ENCODE data around the gene VEPH1.

The VEPH1 gene

DNA sequence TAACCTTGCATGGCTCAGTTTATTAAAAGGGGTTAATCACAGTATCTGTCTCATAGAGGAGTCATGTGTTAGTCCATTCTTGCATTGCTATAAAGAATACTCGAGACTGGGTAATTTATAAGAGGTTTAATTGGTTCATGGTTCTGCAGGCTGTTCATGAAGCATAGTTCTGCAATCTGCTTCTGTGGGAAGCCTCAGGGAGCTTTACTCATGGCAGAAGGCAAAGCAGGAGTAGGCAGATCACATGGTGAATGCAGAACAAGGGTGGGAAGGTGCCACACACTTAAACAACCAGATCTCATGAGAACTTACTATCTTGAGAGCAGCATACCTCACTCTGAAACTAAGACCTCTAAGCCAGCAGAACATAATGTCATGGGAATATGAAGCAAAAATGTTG lies 108.8 kb downstream of the VEPH1 start:
- Histone ChIP-seq H3K4me1 (ENCODE audit: control insufficient read depth, low read depth, low read length) (no peaks in the 10 kb centered on the region), H3K27me3 (ENCODE audit: control insufficient read depth, insufficient read depth, low read length) (no peaks in the 10 kb centered on the region), H3K9me3 (ENCODE audit: control insufficient read depth, low read depth, low read length) (no peaks in the 10 kb centered on the region), H3K9ac (ENCODE audit: low read length) (no peak overlapping the region), H3K36me3 (ENCODE audit: control insufficient read depth, low read depth, low read length) (no peaks in the 10 kb centered on the region), H3K4me3 (ENCODE audit: low read length) (no peak overlapping the region), H3K27ac (ENCODE audit: low read length) (no peak overlapping the region)

DNA sequence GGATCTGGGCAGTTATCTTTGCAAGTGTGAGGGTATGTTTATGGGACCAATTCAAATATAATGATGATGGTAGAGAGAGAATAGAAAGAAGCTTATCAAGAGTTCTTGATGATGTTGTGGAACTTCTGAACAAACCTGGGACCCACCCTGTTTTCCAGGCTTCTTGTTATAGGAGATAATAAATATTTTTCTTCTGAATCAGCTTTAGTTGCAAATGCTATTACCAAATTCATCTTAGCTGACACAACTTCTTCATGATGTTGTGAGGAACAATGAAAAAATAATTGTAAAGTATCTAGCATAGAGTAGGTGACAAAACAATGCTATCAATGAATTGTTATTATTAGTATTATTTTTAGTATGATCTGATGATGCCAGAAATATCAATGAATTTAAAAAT lies 110.1 kb downstream of the VEPH1 start:
- Histone ChIP-seq H3K9ac (ENCODE audit: low read length) (no peak overlapping the region), H3K9me3 (ENCODE audit: control insufficient read depth, low read depth, low read length) (no peaks in the 10 kb centered on the region), H3K4me3 (ENCODE audit: low read length) (no peak overlapping the region), H3K4me1 (ENCODE audit: control insufficient read depth, low read depth, low read length) (no peaks in the 10 kb centered on the region), H3K27ac (ENCODE audit: low read length) (no peak overlapping the region), H3K36me3 (ENCODE audit: control insufficient read depth, low read depth, low read length) (no peaks in the 10 kb centered on the region), H3K27me3 (ENCODE audit: control insufficient read depth, insufficient read depth, low read length) (no peaks in the 10 kb centered on the region)

DNA sequence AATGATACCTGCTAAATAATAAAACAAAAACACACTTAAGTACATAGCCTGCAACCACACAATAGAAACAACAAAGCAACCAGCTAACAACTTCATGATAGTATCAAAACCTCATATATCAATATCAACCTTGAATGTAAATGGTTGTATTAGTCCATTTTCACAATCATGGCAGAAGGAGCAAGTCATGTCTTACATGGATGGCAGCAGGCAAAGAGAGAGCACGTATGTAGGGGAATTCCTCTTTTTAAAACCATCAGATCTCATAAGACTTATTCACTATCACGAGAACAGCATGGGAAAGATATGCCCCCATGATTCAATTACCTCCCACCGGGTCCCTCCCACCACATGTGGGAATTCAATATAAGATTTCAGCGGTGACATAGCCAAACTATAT lies 111.1 kb downstream of the VEPH1 start:
- Histone ChIP-seq H3K9me3 (ENCODE audit: control insufficient read depth, low read depth, low read length) (no peaks in the 10 kb centered on the region), H3K4me3 (ENCODE audit: low read length) (no peak overlapping the region), H3K36me3 (ENCODE audit: control insufficient read depth, low read depth, low read length) (no peaks in the 10 kb centered on the region), H3K27ac (ENCODE audit: low read length) (no peak overlapping the region), H3K27me3 (ENCODE audit: control insufficient read depth, insufficient read depth, low read length) (no peaks in the 10 kb centered on the region), H3K9ac (ENCODE audit: low read length) (no peak overlapping the region), H3K4me1 (ENCODE audit: control insufficient read depth, low read depth, low read length) (no peaks in the 10 kb centered on the region)

DNA sequence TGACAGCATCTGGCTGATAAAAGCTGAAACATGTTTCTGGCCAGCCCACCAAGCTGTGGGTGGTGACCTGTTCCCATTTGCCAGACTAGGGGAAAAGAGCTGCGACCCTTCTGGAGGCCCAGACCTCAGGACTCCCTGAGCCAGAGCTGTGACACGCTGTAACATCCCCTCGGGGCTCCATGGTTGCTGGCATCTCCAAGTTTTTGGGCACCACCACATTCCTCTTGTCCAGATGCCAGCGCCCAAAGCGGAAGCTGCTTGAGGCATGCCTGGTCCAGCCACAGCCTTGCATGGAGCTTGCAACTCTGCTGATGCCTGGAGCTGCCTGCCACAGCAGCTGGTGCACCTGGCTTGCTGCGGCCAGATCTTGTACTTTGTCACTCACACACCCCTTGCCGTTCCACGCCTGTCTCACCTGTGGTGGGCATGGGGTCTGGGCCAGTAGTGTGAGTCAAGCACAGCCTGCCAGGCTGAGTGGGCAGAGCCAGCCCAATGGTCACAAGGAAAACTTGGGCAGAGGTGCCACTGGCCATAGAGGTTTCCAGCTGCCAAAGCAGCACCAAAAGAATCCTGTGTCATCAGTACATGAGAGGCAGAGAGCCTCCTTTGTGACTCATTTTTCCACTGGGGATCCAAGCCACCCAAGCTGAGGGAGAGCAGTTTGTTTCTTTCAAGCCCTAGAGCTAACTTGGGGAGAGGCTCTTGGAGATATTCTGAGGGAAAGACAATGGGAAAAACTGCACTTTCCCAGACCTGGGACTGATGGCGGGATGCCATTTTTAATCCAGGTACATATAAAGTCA lies 112.3 kb downstream of the VEPH1 start:
- no peak overlapping the region for H3K27ac ChIP-seq (ENCODE audit: low read length)
- H3K9ac ChIP-seq (ENCODE audit: low read length) = no peak overlapping the region
- no peaks in the 10 kb centered on the region for H3K36me3 ChIP-seq (ENCODE audit: control insufficient read depth, low read depth, low read length)
- H3K4me1 ChIP-seq (ENCODE audit: control insufficient read depth, low read depth, low read length) = no peaks in the 10 kb centered on the region
- H3K27me3 ChIP-seq (ENCODE audit: control insufficient read depth, insufficient read depth, low read length) = no peaks in the 10 kb centered on the region
- H3K4me3 ChIP-seq (ENCODE audit: low read length) = no peak overlapping the region
- no peaks in the 10 kb centered on the region for H3K9me3 ChIP-seq (ENCODE audit: control insufficient read depth, low read depth, low read length)

DNA sequence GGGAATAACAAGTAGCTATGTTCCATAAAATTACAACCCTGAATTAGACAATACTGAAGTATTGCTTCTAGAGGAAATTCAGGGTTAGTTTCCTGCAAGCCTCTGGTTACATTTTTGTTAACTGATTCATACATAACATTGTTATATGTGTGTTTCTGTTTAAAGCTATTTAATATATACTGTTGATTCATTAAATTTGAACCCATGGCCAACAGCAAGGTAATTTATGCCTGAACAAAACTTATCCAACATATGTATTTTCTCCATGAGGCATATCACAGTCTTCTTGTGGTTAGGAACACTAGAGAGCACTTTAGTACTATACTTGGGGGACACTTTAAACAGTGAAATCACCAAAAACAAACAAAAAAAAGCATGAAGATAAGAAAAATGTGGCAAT lies 114.2 kb downstream of the VEPH1 start:
- H3K4me1 ChIP-seq (ENCODE audit: control insufficient read depth, low read depth, low read length) = no peaks in the 10 kb centered on the region
- no peaks in the 10 kb centered on the region for H3K36me3 ChIP-seq (ENCODE audit: control insufficient read depth, low read depth, low read length)
- no peak overlapping the region for H3K4me3 ChIP-seq (ENCODE audit: low read length)
- H3K27ac ChIP-seq (ENCODE audit: low read length) = no peak overlapping the region
- no peaks in the 10 kb centered on the region for H3K27me3 ChIP-seq (ENCODE audit: control insufficient read depth, insufficient read depth, low read length)
- H3K9ac ChIP-seq (ENCODE audit: low read length) = no peak overlapping the region
- H3K9me3 ChIP-seq (ENCODE audit: control insufficient read depth, low read depth, low read length) = no peaks in the 10 kb centered on the region

DNA sequence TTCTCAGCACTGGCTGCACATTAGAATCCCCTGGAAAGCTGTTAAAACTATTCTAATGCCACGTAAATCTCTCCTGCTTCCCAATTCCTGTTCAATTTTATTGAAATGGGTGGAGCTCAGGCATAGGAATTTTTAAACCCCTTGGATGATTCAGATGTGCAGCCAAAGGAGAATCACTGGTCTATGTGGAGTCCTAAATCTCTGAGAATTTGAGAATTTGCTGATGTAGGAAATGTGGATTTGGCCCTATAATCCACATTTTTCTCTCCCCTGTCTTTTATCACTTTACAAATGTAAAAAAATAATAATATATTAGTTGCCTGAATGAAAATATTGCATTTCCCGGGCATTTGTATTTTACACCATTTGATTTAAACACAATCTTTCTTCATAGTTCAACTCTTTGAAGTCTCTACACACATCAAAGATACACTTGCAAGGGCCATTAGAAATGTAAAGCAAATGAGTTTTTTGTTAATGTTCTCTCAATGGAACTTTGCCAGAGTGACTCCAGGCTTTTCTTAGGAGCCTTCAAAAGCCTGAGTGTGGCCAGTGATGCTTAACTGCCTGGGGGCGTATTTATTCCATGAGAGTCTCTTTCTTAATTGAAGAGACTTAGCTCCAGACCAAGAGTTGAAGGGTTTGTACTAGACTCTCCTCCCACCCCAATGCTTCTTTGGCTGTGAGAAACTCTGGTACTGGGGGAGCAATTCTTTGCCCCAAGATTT lies 115.3 kb downstream of the VEPH1 start:
- H3K27me3 ChIP-seq (ENCODE audit: control insufficient read depth, insufficient read depth, low read length) = no peaks in the 10 kb centered on the region
- H3K36me3 ChIP-seq (ENCODE audit: control insufficient read depth, low read depth, low read length) = no peaks in the 10 kb centered on the region
- no peaks in the 10 kb centered on the region for H3K9me3 ChIP-seq (ENCODE audit: control insufficient read depth, low read depth, low read length)
- no peak overlapping the region for H3K4me3 ChIP-seq (ENCODE audit: low read length)
- no peaks in the 10 kb centered on the region for H3K4me1 ChIP-seq (ENCODE audit: control insufficient read depth, low read depth, low read length)
- H3K27ac ChIP-seq (ENCODE audit: low read length) = no peak overlapping the region
- H3K9ac ChIP-seq (ENCODE audit: low read length) = no peak overlapping the region

DNA sequence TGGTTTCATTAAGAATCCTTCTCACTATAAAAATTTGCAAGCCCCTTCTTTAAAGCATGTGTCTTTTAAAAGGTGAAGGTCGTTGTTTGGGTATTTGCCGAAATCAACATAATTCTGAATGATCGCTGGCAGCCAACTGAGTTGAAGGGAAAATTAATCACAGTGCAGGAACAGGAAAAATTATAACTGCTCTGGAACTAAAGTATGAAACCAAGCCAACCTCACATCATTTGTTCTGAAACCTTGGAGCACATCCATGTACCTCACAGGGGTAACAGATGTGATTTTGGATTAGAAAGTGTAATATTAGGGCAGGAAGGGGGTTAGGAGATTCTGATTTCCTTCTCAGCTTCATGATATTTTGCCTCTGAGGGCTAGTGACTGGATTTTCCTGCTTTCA lies 118.7 kb downstream of the VEPH1 start:
- Histone ChIP-seq H3K27ac (ENCODE audit: low read length) (peak overlapping the region; percentile 21), H3K9ac (ENCODE audit: low read length) (no peak overlapping the region), H3K36me3 (ENCODE audit: control insufficient read depth, low read depth, low read length) (no peaks in the 10 kb centered on the region), H3K9me3 (ENCODE audit: control insufficient read depth, low read depth, low read length) (no peaks in the 10 kb centered on the region), H3K4me1 (ENCODE audit: control insufficient read depth, low read depth, low read length) (no peaks in the 10 kb centered on the region), H3K27me3 (ENCODE audit: control insufficient read depth, insufficient read depth, low read length) (no peaks in the 10 kb centered on the region), H3K4me3 (ENCODE audit: low read length) (no peak overlapping the region)

DNA sequence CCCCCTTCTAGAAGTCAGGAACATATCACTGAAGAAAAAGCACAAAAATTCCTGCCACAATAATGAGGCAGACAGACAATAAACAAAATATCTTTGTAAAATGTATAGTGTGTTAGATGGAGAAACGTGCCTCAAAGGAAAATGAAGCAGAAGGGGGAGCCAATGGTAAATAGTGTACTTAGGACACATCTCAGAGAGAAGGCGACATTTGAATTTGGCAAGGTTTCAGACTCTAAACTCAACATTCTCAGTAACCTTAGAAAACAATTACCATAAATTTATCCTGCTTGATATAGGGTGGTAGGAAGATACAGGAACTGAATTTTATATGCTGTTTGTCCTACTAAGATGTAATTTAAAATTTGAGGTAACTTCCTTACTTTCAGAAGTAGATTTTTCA lies 119.2 kb downstream of the VEPH1 start:
- Histone ChIP-seq H3K9me3 (ENCODE audit: control insufficient read depth, low read depth, low read length) (no peaks in the 10 kb centered on the region), H3K27ac (ENCODE audit: low read length) (no peak overlapping the region), H3K27me3 (ENCODE audit: control insufficient read depth, insufficient read depth, low read length) (no peaks in the 10 kb centered on the region), H3K36me3 (ENCODE audit: control insufficient read depth, low read depth, low read length) (no peaks in the 10 kb centered on the region), H3K4me3 (ENCODE audit: low read length) (no peak overlapping the region), H3K9ac (ENCODE audit: low read length) (no peak overlapping the region), H3K4me1 (ENCODE audit: control insufficient read depth, low read depth, low read length) (no peaks in the 10 kb centered on the region)

DNA sequence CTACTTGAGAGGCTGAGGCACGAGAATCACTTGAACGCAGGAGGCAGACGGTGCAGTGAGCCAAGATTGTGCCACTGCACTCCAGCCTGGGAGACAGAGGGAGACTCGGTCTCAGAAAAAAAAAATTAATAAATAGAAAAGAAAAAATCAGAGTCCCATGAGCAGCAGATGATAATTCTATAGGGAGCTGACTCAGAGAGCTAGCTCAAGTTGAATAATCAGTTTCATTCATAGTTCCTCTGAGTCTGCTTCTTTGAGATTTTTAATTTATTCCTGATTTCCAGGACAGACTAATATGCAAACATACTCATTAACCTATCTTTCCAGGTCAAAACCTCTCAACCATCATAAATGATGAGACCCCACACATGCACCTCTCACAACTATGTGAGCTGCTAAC lies 121.6 kb downstream of the VEPH1 start:
- Histone ChIP-seq H3K9me3 (ENCODE audit: control insufficient read depth, low read depth, low read length) (no peaks in the 10 kb centered on the region), H3K4me3 (ENCODE audit: low read length) (no peak overlapping the region), H3K4me1 (ENCODE audit: control insufficient read depth, low read depth, low read length) (no peaks in the 10 kb centered on the region), H3K9ac (ENCODE audit: low read length) (no peak overlapping the region), H3K27ac (ENCODE audit: low read length) (no peak overlapping the region), H3K27me3 (ENCODE audit: control insufficient read depth, insufficient read depth, low read length) (no peaks in the 10 kb centered on the region), H3K36me3 (ENCODE audit: control insufficient read depth, low read depth, low read length) (no peaks in the 10 kb centered on the region)

DNA sequence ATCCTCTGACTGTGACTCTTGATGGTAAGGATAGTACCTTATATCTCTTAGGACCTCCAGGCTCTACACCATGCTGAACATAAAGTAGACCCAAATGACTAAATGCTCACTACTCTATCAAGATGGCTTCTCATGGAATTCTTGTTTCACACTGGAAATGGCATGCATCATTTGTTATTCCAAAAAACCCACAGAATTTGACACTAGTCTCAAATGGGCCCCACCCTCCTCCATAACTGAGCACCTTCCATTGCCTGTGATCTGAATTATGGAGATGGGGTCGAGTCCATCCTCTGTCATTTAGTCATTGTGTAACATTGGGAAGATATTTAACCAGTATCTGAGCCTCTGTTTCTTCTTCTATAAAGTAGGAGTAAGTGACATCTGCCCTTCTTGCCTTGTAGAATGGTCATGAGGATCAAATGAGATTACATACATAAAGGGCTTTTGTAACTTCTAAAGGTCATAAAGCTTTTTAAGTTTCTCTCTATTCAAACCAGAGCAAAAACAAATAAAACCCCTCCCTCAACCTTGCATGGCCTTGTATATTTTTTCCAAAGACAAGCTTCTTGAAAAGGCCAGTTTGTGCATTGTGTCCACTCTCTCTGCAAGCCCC lies 123.6 kb downstream of the VEPH1 start:
- Histone ChIP-seq H3K36me3 (ENCODE audit: control insufficient read depth, low read depth, low read length) (no peaks in the 10 kb centered on the region), H3K4me3 (ENCODE audit: low read length) (no peak overlapping the region), H3K9ac (ENCODE audit: low read length) (no peak overlapping the region), H3K9me3 (ENCODE audit: control insufficient read depth, low read depth, low read length) (no peaks in the 10 kb centered on the region), H3K27ac (ENCODE audit: low read length) (no peak overlapping the region), H3K4me1 (ENCODE audit: control insufficient read depth, low read depth, low read length) (no peaks in the 10 kb centered on the region), H3K27me3 (ENCODE audit: control insufficient read depth, insufficient read depth, low read length) (no peaks in the 10 kb centered on the region)

DNA sequence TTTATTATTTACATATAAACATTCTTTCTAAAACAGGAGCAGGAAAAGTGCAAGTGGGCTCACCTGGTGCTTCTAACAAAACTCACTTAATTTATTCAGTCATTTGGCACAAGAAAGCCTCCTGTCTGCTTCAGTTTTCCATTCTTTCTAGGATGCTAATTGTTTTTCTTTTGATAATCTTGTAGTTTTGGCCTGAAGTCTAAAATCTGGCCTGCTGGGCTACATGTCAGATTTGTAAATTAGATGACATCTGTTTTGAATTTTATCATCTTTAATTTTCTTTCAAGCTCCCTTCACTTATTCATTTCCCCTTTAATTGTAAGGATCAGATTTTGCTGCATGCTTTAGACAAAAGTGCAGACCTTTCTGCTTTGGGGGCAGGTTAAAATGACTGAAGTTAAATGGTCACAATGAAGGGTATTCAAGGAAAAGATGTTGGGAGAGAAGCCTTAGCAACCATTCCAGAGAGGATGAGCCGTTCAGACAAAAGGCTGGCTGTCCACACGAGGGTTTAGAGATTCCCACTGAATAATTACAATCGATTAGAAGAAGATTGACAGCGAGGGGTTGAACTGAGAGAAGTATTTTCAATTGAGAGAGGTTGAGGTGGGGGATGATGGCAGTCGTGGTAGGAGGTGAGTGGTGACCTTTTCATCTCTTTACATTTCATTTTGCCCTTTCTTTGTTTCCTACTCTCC lies 126.5 kb downstream of the VEPH1 start:
- Histone ChIP-seq H3K4me3 (ENCODE audit: low read length) (no peak overlapping the region), H3K36me3 (ENCODE audit: control insufficient read depth, low read depth, low read length) (no peaks in the 10 kb centered on the region), H3K27me3 (ENCODE audit: control insufficient read depth, insufficient read depth, low read length) (no peaks in the 10 kb centered on the region), H3K4me1 (ENCODE audit: control insufficient read depth, low read depth, low read length) (no peaks in the 10 kb centered on the region), H3K27ac (ENCODE audit: low read length) (no peak overlapping the region), H3K9ac (ENCODE audit: low read length) (no peak overlapping the region), H3K9me3 (ENCODE audit: control insufficient read depth, low read depth, low read length) (no peaks in the 10 kb centered on the region)

Data from iPS-18a (cell line).